NCI-H774 (cell line): ENCODE results near the gene AK1.

Source experiments
- DNase-seq: peaks from one replicate; lab custom pipeline; 2025; lab: John Stamatoyannopoulos, UW

The AK1 gene

GRCh38 chr9:127816728-127817127 lies 60.7 kb downstream of the AK1 start:
- DNase-seq: no peak
